Adrenal gland (tissue), 12 donors: ENCODE data around the gene SERTM2. TPM values are rescaled to one million over a fixed set of nuclear protein-coding genes. Genes with fewer than 3 reads are reported as not detected.
"Not testable (repeated sequence)": the region's sequence is repeated elsewhere in the genome, so short reads cannot be mapped to it uniquely, and the experiment has no call there.

Experiments
- DNase-seq, 7 donors: peaks; one replicate each; pipeline ENCODE4 v3.0.0-alpha.2; 2019 to 2020
- H3K27ac ChIP-seq, 5 donors: fragments of 200-600 bp; sonication (generic) in 4 of 5; 1 replicate in 3 of 5; 2 replicates in 2 of 5; pipeline versions ENCODE4 v1.5.1 to v1.8.0; 2016 to 2020; ENCODE audit warnings: mild to moderate bottlenecking in 1 of 5
- H3K27me3 ChIP-seq: fragments of 200-600 bp; 2 replicates; pipeline ENCODE4 v1.8.0; 2021
- H3K36me3 ChIP-seq, 2 donors: fragments of 200-600 bp; replicated peaks in 1 of 2; 1 replicate in 1 of 2; 2 replicates in 1 of 2; pipeline versions ENCODE4 v1.5.1 to v1.8.0; 2018 to 2022
- H3K4me1 ChIP-seq, 2 donors: fragments of 200-600 bp; replicated peaks in 1 of 2; 1 replicate in 1 of 2; 2 replicates in 1 of 2; pipeline versions ENCODE4 v1.5.1 to v1.8.0; 2018 to 2021
- H3K4me3 ChIP-seq, 4 donors: fragments of 200-600 bp; sonication (generic) in 3 of 4; one replicate each; pipeline ENCODE4 v1.5.1; 2016 to 2018
- H3K9me3 ChIP-seq, 3 donors: fragments of 200-600 bp; sonication (generic) in 1 of 3; replicated peaks in 1 of 3; 1 replicate in 2 of 3; 2 replicates in 1 of 3; pipeline versions ENCODE4 v1.5.1 to v1.8.0; 2016 to 2021
- CTCF ChIP-seq, 6 experiments: fragments of 450-650 bp in 4 of 6; fragments of 200-600 bp in 2 of 6; sonication (generic) in 1 of 6; IDR thresholded peaks; 1 replicate in 5 of 6; 2 replicates in 1 of 6; pipeline versions ENCODE4 v1.5.1 to v1.8.0; 2016 to 2021; ENCODE audit warnings: antibody characterized with exemption in 6 of 6, mild to moderate bottlenecking in 2 of 6, moderate library complexity in 1 of 6
- POLR2A ChIP-seq, 2 donors: fragments of 450-650 bp; IDR thresholded peaks; one replicate each; pipeline ENCODE4 v1.6.1; 2017; ENCODE audit warnings: antibody characterized with exemption in 2 of 2, mild to moderate bottlenecking in 2 of 2, moderate library complexity in 1 of 2
- WGBS, 4 donors: extraction: QIAGEN DNeasy Blood & Tissue Kit in 2 of 4; methylation state at CpG; one replicate each; pipeline versions ENCODE4 v1.1.5 to v1.1.7; 2013 to 2017; 5-methylcytosine and 5-hydroxymethylcytosine counted together
- intact Hi-C, 2 donors: fragments of 100-400 bp; cut with DNase I; formaldehyde crosslinking; loops; one replicate each; pipeline versions ENCODE4 v1.14.1 to v1.15.0; 2022 to 2023
- polyA plus RNA-seq, 3 donors: library from polyadenylated mRNA; stranded (reverse); fragments of 200-250 nt in 2 of 3; fragments of 350-450 nt in 1 of 3; fragmentation: Illumina TruSeq in 1 of 3; extraction: RNeasy Lipid Tissue Mini Kit (QIAGEN cat#74804) in 1 of 3; gene quantifications; one replicate each; pipeline ENCODE4 v1.2.3, GENCODE V29; 2013 to 2014
- total RNA-seq, 9 donors: library from RNA; depleted of rRNA in 4 of 9; stranded (reverse); fragments of >200 nt in 4 of 9; fragments of 120-200 nt in 1 of 9; fragmentation: NEBNext Ultra II Directional in 1 of 9; extraction: Animal tissue kit (Norgen Biotek cat#: 25700) in 1 of 9; gene quantifications; one replicate each; pipeline versions ENCODE4 v1.1.0 to v1.2.4, GENCODE V29; 2013 to 2023
- donor health status: healthy with polysubstance abuse.
- donor health status: Bipolar disorder and iron deficiency.
- donor health status: DM: yes; HTN: yes; CAD: no.
- donor health status: DM: no; HTN: no; CAD: no.
- donor health status: DM: no; HTN: no; CAD: no.
- donor health status: DM: yes; HTN: yes; CAD: no.

The SERTM2 gene
- total and polyA plus RNA-seq, 12 donors, result 0.03 to 0.24 (median 0.11) TPM; not detected in 5

- Histone ChIP-seq H3K4me1 (no peaks in the 10 kb centered on the region), H3K4me3 (no peak overlapping the region), H3K9me3 (no peaks in the 10 kb centered on the region), H3K27ac (no peak overlapping the region), H3K27me3 (no peaks in the 10 kb centered on the region), H3K36me3 (no peaks in the 10 kb centered on the region)
- intact Hi-C loops, result no loop called here
- TF ChIP-seq CTCF (IDR thresholded peaks at IDR 0.05) (no peak), POLR2A (IDR thresholded peaks at IDR 0.05) (no peak)
- WGBS, 4 donors, result 61 to 83% (median 73%) methylated on average over 3 of the region's 3 CpGs
- DNase-seq, result no peak
Measured at GRCh38 chrX:111543212-111543741, 31.8 kb downstream of the SERTM2 start.

GRCh38 chrX:111549235-111549634, 37.8 kb downstream of the SERTM2 start:
- DNase-seq, H3K36me3 ChIP-seq, H3K27me3 ChIP-seq, H3K9me3 ChIP-seq, intact Hi-C loops, H3K4me3 ChIP-seq, H3K27ac ChIP-seq, H3K4me1 ChIP-seq: not testable (repeated sequence)
- WGBS, 4 donors, result 39 to 70% (median 52%) methylated on average over 4 to 6 of the region's 6 CpGs

- Histone ChIP-seq H3K9me3 (no peaks in the 10 kb centered on the region), H3K27ac (no peak overlapping the region), H3K27me3 (peaks cover 18% of the 10 kb centered on the region), H3K4me1 (no peaks in the 10 kb centered on the region), H3K36me3 (no peaks in the 10 kb centered on the region), H3K4me3 (no peak overlapping the region)
- WGBS, 4 donors, result 38 to 62% (median 48%) methylated on average over 2 of the region's 2 CpGs
- TF ChIP-seq POLR2A (IDR thresholded peaks at IDR 0.05) (no peak), CTCF (IDR thresholded peaks at IDR 0.05) (no peak)
- DNase-seq, result no peak
- intact Hi-C loops, result no loop called here
Measured at GRCh38 chrX:111555406-111555958, 44.0 kb downstream of the SERTM2 start.

- TF ChIP-seq CTCF (IDR thresholded peaks at IDR 0.05) (no peak), POLR2A (IDR thresholded peaks at IDR 0.05) (no peak)
- peaks cover 11% of the 10 kb centered on the region for H3K27me3 ChIP-seq
Measured at GRCh38 chrX:111560801-111561200, 49.4 kb downstream of the SERTM2 start.

GRCh38 chrX:111561851-111562250, 50.4 kb downstream of the SERTM2 start:
- intact Hi-C loops, result no loop called here
- no peak overlapping the region for H3K4me3 ChIP-seq
- no peaks in the 10 kb centered on the region for H3K4me1 ChIP-seq
- peaks cover 3% of the 10 kb centered on the region for H3K27me3 ChIP-seq
- H3K9me3 ChIP-seq, result no peaks in the 10 kb centered on the region
- H3K27ac ChIP-seq, result no peak overlapping the region
- TF ChIP-seq CTCF (IDR thresholded peaks at IDR 0.05) (no peak), POLR2A (IDR thresholded peaks at IDR 0.05) (no peak)
- 42 to 62% (median 49%) methylated on average over 1 of the region's 1 CpG for WGBS, 4 donors
- H3K36me3 ChIP-seq, result no peaks in the 10 kb centered on the region
- no peak for DNase-seq

More at GRCh38 chrX:111560801-111561200, 49.4 kb downstream of the SERTM2 start:
- no peak for DNase-seq
- no peak overlapping the region for H3K27ac ChIP-seq
- no peak overlapping the region for H3K4me3 ChIP-seq
- H3K36me3 ChIP-seq, result no peaks in the 10 kb centered on the region
- WGBS, 4 donors, result 41 to 58% (median 55%) methylated on average over 3 of the region's 3 CpGs
- intact Hi-C loops, result no loop called here
- H3K4me1 ChIP-seq, result no peaks in the 10 kb centered on the region
- no peaks in the 10 kb centered on the region for H3K9me3 ChIP-seq
